Astrocyte (in vitro differentiated cells and primary cell): ENCODE measurements around the gene RAD51B. TPM values are rescaled to one million over a fixed set of nuclear protein-coding genes. Genes with fewer than 3 reads are reported as not detected.

ENCODE experiments used
- DNase-seq: peaks from one replicate; pipeline ENCODE4 v3.0.0-alpha.2; 2010; ENCODE audit warnings: low read depth
- FAIRE-seq: peaks from 2 replicates; lab custom pipeline; 2011; peaks lifted over from hg19 to GRCh38; lab: Jason Lieb, UNC
- H2AFZ ChIP-seq: 2 replicates; pipeline ENCODE4 v1.6.0; 2012; ENCODE audit warnings: low read depth, low read length, inconsistent platforms
- H3K27ac ChIP-seq: 2 replicates; pipeline ENCODE4 v1.5.1; 2011; ENCODE audit warnings: low read depth, low read length, inconsistent platforms
- H3K27me3 ChIP-seq: 2 replicates; pipeline ENCODE4 v1.6.0; 2011; ENCODE audit warnings: low read length, inconsistent platforms; ENCODE audit not compliant: insufficient read depth
- H3K36me3 ChIP-seq: 2 replicates; pipeline ENCODE4 v1.5.1; 2011; ENCODE audit warnings: low read length, inconsistent platforms; ENCODE audit not compliant: insufficient read depth
- H3K4me1 ChIP-seq: 2 replicates; pipeline ENCODE4 v1.5.1; 2011; ENCODE audit warnings: low read length, inconsistent platforms; ENCODE audit not compliant: insufficient read depth
- H3K4me2 ChIP-seq: 2 replicates; pipeline ENCODE4 v1.6.0; 2012; ENCODE audit warnings: low read length, inconsistent platforms
- H3K4me3 ChIP-seq: 2 replicates; pipeline ENCODE4 v1.5.1; 2011; ENCODE audit warnings: low read depth, mild to moderate bottlenecking, low read length, inconsistent platforms; ENCODE audit not compliant: insufficient read depth
- H3K79me2 ChIP-seq: 2 replicates; pipeline ENCODE4 v1.6.0; 2012; ENCODE audit warnings: mild to moderate bottlenecking, low read length, inconsistent platforms; ENCODE audit not compliant: insufficient read depth
- H3K9ac ChIP-seq: 2 replicates; pipeline ENCODE4 v1.6.0; 2012; ENCODE audit warnings: mild to moderate bottlenecking, low read length, inconsistent platforms
- H3K9me3 ChIP-seq: 2 replicates; pipeline ENCODE4 v1.5.1; 2012; ENCODE audit warnings: low read depth, mild to moderate bottlenecking, low read length, inconsistent platforms; ENCODE audit not compliant: insufficient read depth
- H4K20me1 ChIP-seq: 2 replicates; pipeline ENCODE4 v1.6.0; 2012; ENCODE audit warnings: low read length, inconsistent platforms; ENCODE audit not compliant: insufficient read depth
- H3K27ac Mint-ChIP-seq: one replicate; pipeline ENCODE4 v1.8.0; 2021; ENCODE audit warnings: mild to moderate bottlenecking, mixed read lengths; ENCODE audit not compliant: unreplicated experiment
- H3K27me3 Mint-ChIP-seq: one replicate; pipeline ENCODE4 v1.8.0; 2021; ENCODE audit warnings: low read depth, mixed read lengths; ENCODE audit not compliant: unreplicated experiment
- H3K36me3 Mint-ChIP-seq: one replicate; pipeline ENCODE4 v1.8.0; 2021; ENCODE audit warnings: low read depth, mixed read lengths; ENCODE audit not compliant: unreplicated experiment
- H3K4me1 Mint-ChIP-seq: one replicate; pipeline ENCODE4 v1.8.0; 2021; ENCODE audit warnings: low read depth, mixed read lengths; ENCODE audit not compliant: unreplicated experiment
- H3K4me3 Mint-ChIP-seq: one replicate; pipeline ENCODE4 v1.8.0; 2021; ENCODE audit warnings: mild to moderate bottlenecking, moderate library complexity, mixed read lengths; ENCODE audit not compliant: unreplicated experiment
- H3K9me3 Mint-ChIP-seq: one replicate; pipeline ENCODE4 v1.8.0; 2021; ENCODE audit warnings: mild to moderate bottlenecking, mixed read lengths; ENCODE audit not compliant: unreplicated experiment
- CTCF ChIP-seq: IDR thresholded peaks from 2 replicates; pipeline ENCODE4 v1.5.1; 2011; ENCODE audit warnings: low read depth, mild to moderate bottlenecking, inconsistent platforms, low read length, moderate library complexity; ENCODE audit not compliant: insufficient read depth
- EZH2 ChIP-seq: IDR thresholded peaks from 2 replicates; pipeline ENCODE4 v1.6.1; 2012; ENCODE audit warnings: mild to moderate bottlenecking, low read length, inconsistent platforms; ENCODE audit not compliant: insufficient read depth
- total RNA-seq: library from RNA; stranded (reverse); gene quantifications from 2 replicates; pipeline ENCODE4 v1.2.1, GENCODE V29; 2021

The RAD51B gene
- total RNA-seq, 1 donor from 2014 or later = 10.8 TPM

GRCh38 chr14:68576496-68577244 is 757.1 kb downstream of the RAD51B start:
- no peak overlapping the region for H3K9ac ChIP-seq
- no peak overlapping the region for H3K4me3 ChIP-seq
- peak overlapping the region; percentile 3 for H2AFZ ChIP-seq
- H3K4me2 ChIP-seq = no peak overlapping the region
- no peaks in the 10 kb centered on the region for H3K36me3 ChIP-seq
- peaks cover 3% of the 10 kb centered on the region for H3K36me3 Mint-ChIP-seq
- H3K27me3 Mint-ChIP-seq = peaks cover 4% of the 10 kb centered on the region
- DNase-seq = peak; percentile 69
- FAIRE-seq = no peak
- no peaks in the 10 kb centered on the region for H3K9me3 ChIP-seq
- H3K9me3 Mint-ChIP-seq = peaks cover 12% of the 10 kb centered on the region
- H3K4me1 ChIP-seq = peaks cover 29% of the 10 kb centered on the region
- H4K20me1 ChIP-seq = no peaks in the 10 kb centered on the region
- H3K27ac Mint-ChIP-seq = peak overlapping the region; percentile 99
- no peak overlapping the region for H3K4me3 Mint-ChIP-seq
- TF ChIP-seq EZH2 = no peak
- TF ChIP-seq CTCF = no peak
- H3K27me3 ChIP-seq = no peaks in the 10 kb centered on the region
- H3K27ac ChIP-seq = peak overlapping the region; percentile 82
- peaks cover 35% of the 10 kb centered on the region for H3K4me1 Mint-ChIP-seq
- no peaks in the 10 kb centered on the region for H3K79me2 ChIP-seq

GRCh38 chr14:68577802-68578541 is 758.4 kb downstream of the RAD51B start:
- peak overlapping the region; percentile 63 for H3K4me3 Mint-ChIP-seq

GRCh38 chr14:68578597-68578996 is 759.0 kb downstream of the RAD51B start:
- Histone ChIP-seq H3K4me3 (no peak overlapping the region), H3K9ac (no peak overlapping the region), H2AFZ (no peak overlapping the region), H3K4me2 (no peak overlapping the region), H3K27me3 (no peaks in the 10 kb centered on the region), H3K4me1 (peaks cover 29% of the 10 kb centered on the region), H4K20me1 (no peaks in the 10 kb centered on the region), H3K9me3 (no peaks in the 10 kb centered on the region), H3K79me2 (no peaks in the 10 kb centered on the region), H3K36me3 (no peaks in the 10 kb centered on the region), H3K27ac (peak overlapping the region; percentile 37)
- H3K27ac Mint-ChIP-seq = peak overlapping the region; percentile 99
- TF ChIP-seq CTCF (no peak), EZH2 (no peak)
- H3K36me3 Mint-ChIP-seq = peaks cover 2% of the 10 kb centered on the region
- DNase-seq (no peak), FAIRE-seq (no peak)
- no peaks in the 10 kb centered on the region for H3K27me3 Mint-ChIP-seq
- H3K4me3 Mint-ChIP-seq = no peak overlapping the region
- H3K4me1 Mint-ChIP-seq = peaks cover 35% of the 10 kb centered on the region
- peaks cover 11% of the 10 kb centered on the region for H3K9me3 Mint-ChIP-seq

More at GRCh38 chr14:68577802-68578541, 758.4 kb downstream of the RAD51B start:
- peaks cover 14% of the 10 kb centered on the region for H3K9me3 Mint-ChIP-seq
- Histone ChIP-seq H3K27ac (peak overlapping the region; percentile 82), H3K27me3 (no peaks in the 10 kb centered on the region), H2AFZ (no peak overlapping the region), H3K36me3 (no peaks in the 10 kb centered on the region), H3K9ac (peak overlapping the region; percentile 32), H3K4me3 (no peak overlapping the region), H3K4me2 (peak overlapping the region; percentile 57), H3K4me1 (peaks cover 29% of the 10 kb centered on the region), H3K9me3 (no peaks in the 10 kb centered on the region), H4K20me1 (no peaks in the 10 kb centered on the region), H3K79me2 (no peaks in the 10 kb centered on the region)
- H3K27me3 Mint-ChIP-seq = no peaks in the 10 kb centered on the region
- no peak for TF ChIP-seq EZH2
- peaks cover 2% of the 10 kb centered on the region for H3K36me3 Mint-ChIP-seq
- FAIRE-seq (peak; percentile 97), DNase-seq (peak; percentile 99)
- peaks cover 35% of the 10 kb centered on the region for H3K4me1 Mint-ChIP-seq
- H3K27ac Mint-ChIP-seq = peak overlapping the region; percentile 99
